H1 (cell line): ENCODE measurements around the gene EGF. TPM values are rescaled to one million over a fixed set of nuclear protein-coding genes. Genes with fewer than 3 reads are reported as not detected.

ENCODE experiments used
- CTCF ChIA-PET: fragments of 300-600 bp; sonication (Branson Sonifier 250); formaldehyde crosslinking; loops from one replicate; lab custom pipeline; 2021; ENCODE audit not compliant: partially characterized antibody; lab: Charles Lee
- POLR2A ChIA-PET: fragments of 300-600 bp; sonication (Branson Sonifier 250); formaldehyde crosslinking; loops from one replicate; lab custom pipeline; 2021; ENCODE audit warnings: inconsistent platforms; ENCODE audit not compliant: partially characterized antibody; lab: Charles Lee
- DNase-seq, 2 experiments: peaks; one replicate each; pipeline versions ENCODE4 v3.0.0 to v3.0.0-alpha.2; 2010 to 2022; ENCODE audit warnings: low spot score in 2 of 2, low read depth in 1 of 2, mixed read lengths in 1 of 2
- FAIRE-seq: peaks from 2 replicates; lab custom pipeline; 2011; peaks lifted over from hg19 to GRCh38; lab: Jason Lieb, UNC
- H2AFZ ChIP-seq: 2 replicates; pipeline ENCODE4 v1.8.1; 2012; ENCODE audit warnings: low read length, inconsistent platforms
- H2AK5ac ChIP-seq: 2 replicates; pipeline ENCODE4 v1.6.1; 2013; ENCODE audit warnings: low read depth, low read length
- H2BK120ac ChIP-seq: replicated peaks from 2 replicates; pipeline ENCODE3; 2013; ENCODE audit warnings: low read depth, low read length, inconsistent platforms
- H2BK12ac ChIP-seq: 2 replicates; pipeline ENCODE4 v1.6.1; 2013; ENCODE audit warnings: low read depth, low read length
- H2BK15ac ChIP-seq: 2 replicates; pipeline ENCODE4 v1.6.1; 2013; ENCODE audit warnings: low read length
- H2BK20ac ChIP-seq: 2 replicates; pipeline ENCODE4 v1.6.1; 2013; ENCODE audit warnings: low read length
- H2BK5ac ChIP-seq: 2 replicates; pipeline ENCODE4 v1.6.1; 2013; ENCODE audit warnings: low read depth, low read length
- H3K14ac ChIP-seq: 2 replicates; pipeline ENCODE4 v1.6.1; 2013; ENCODE audit warnings: inconsistent platforms; ENCODE audit not compliant: insufficient read length
- H3K18ac ChIP-seq: 2 replicates; pipeline ENCODE4 v1.6.1; 2013; ENCODE audit warnings: low read length; ENCODE audit errors: extremely low read depth
- H3K23ac ChIP-seq: 2 replicates; pipeline ENCODE4 v1.6.1; 2013; ENCODE audit warnings: inconsistent platforms; ENCODE audit not compliant: insufficient read length
- H3K23me2 ChIP-seq: 2 replicates; pipeline ENCODE4 v1.6.1; 2013; ENCODE audit warnings: low read depth, low read length
- H3K27ac ChIP-seq: 2 replicates; pipeline ENCODE4 v1.6.1; 2011; ENCODE audit warnings: low read depth, low read length, inconsistent platforms
- H3K27me3 ChIP-seq, 4 experiments: replicated peaks in 1 of 4; 1 replicate in 1 of 4; 2 replicates in 3 of 4; pipeline versions ENCODE4 v1.6.1 to v1.8.1; 2011 to 2013; ENCODE audit warnings: low read length in 3 of 4, mild to moderate bottlenecking in 3 of 4, inconsistent platforms in 2 of 4, mixed read lengths in 2 of 4, moderate library complexity in 1 of 4; ENCODE audit not compliant: control insufficient read depth in 3 of 4, insufficient read depth in 3 of 4; ENCODE audit errors: extremely low read depth in 1 of 4
- H3K36me3 ChIP-seq, 4 experiments: 2 replicates each; pipeline versions ENCODE4 v1.6.1 to v1.8.1; 2011 to 2013; ENCODE audit warnings: mild to moderate bottlenecking in 4 of 4, low read length in 3 of 4, moderate library complexity in 2 of 4, control low read depth in 1 of 4, inconsistent platforms in 1 of 4; ENCODE audit not compliant: insufficient read depth in 4 of 4, control insufficient read depth in 2 of 4
- H3K4ac ChIP-seq: replicated peaks from 2 replicates; pipeline ENCODE3; 2013; ENCODE audit warnings: low read length, low read depth, mixed read lengths, inconsistent platforms; ENCODE audit not compliant: insufficient read length
- H3K4me1 ChIP-seq, 4 experiments: replicated peaks in 1 of 4; 1 replicate in 1 of 4; 2 replicates in 3 of 4; pipeline versions ENCODE4 v1.6.1 to v1.8.1; 2011 to 2013; ENCODE audit warnings: low read length in 3 of 4, inconsistent platforms in 2 of 4, mixed read lengths in 1 of 4; ENCODE audit not compliant: insufficient read depth in 4 of 4, control insufficient read depth in 3 of 4
- H3K4me2 ChIP-seq, 2 experiments: 2 replicates each; pipeline versions ENCODE4 v1.6.1 to v1.8.1; 2011 to 2013; ENCODE audit warnings: low read depth in 2 of 2, low read length in 2 of 2, control low read depth in 1 of 2, inconsistent platforms in 1 of 2, mild to moderate bottlenecking in 1 of 2; ENCODE audit not compliant: insufficient read depth in 1 of 2
- H3K4me3 ChIP-seq, 4 experiments: fragments of 200-600, 300-600 bp in 1 of 4; sonication (generic), shearing (Covaris generic), sonication (Bioruptor Twin) in 1 of 4; 2 replicates each; pipeline versions ENCODE4 v1.5.1 to v1.8.1; 2011 to 2016; ENCODE audit warnings: low read length in 4 of 4, low read depth in 3 of 4, control low read depth in 2 of 4, inconsistent platforms in 2 of 4, mild to moderate bottlenecking in 2 of 4, mixed read lengths in 1 of 4, moderate library complexity in 1 of 4; ENCODE audit not compliant: insufficient read depth in 2 of 4; ENCODE audit errors: extremely low read depth in 1 of 4
- H3K56ac ChIP-seq: replicated peaks from 2 replicates; pipeline ENCODE3; 2013; ENCODE audit warnings: low read depth, mild to moderate bottlenecking, mixed read lengths, low read length, inconsistent platforms; ENCODE audit not compliant: insufficient read length
- H3K79me1 ChIP-seq: 2 replicates; pipeline ENCODE4 v1.6.1; 2013; ENCODE audit warnings: low read depth, low read length, control low read depth
- H3K79me2 ChIP-seq, 2 experiments: 2 replicates each; pipeline versions ENCODE4 v1.6.1 to v1.8.1; 2012 to 2013; ENCODE audit warnings: low read length in 2 of 2, mild to moderate bottlenecking in 2 of 2, inconsistent platforms in 1 of 2; ENCODE audit not compliant: insufficient read depth in 2 of 2, control insufficient read depth in 1 of 2
- H3K9ac ChIP-seq, 4 experiments: replicated peaks in 1 of 4; 1 replicate in 1 of 4; 2 replicates in 3 of 4; pipeline versions ENCODE4 v1.6.1 to v1.8.1; 2011 to 2013; ENCODE audit warnings: low read depth in 3 of 4, low read length in 3 of 4, control low read depth in 2 of 4, mild to moderate bottlenecking in 2 of 4, moderate library complexity in 2 of 4, inconsistent platforms in 1 of 4; ENCODE audit errors: extremely low read depth in 1 of 4
- H3K9me3 ChIP-seq, 2 experiments: 2 replicates each; pipeline versions ENCODE4 v1.6.1 to v1.8.1; 2012 to 2013; ENCODE audit warnings: mild to moderate bottlenecking in 2 of 2, moderate library complexity in 2 of 2, control low read depth in 1 of 2, inconsistent platforms in 1 of 2, low read depth in 1 of 2, low read length in 1 of 2, mixed read lengths in 1 of 2; ENCODE audit not compliant: insufficient read depth in 2 of 2
- H4K20me1 ChIP-seq, 2 experiments: replicated peaks in 1 of 2; 2 replicates each; pipeline versions ENCODE3 to v1.8.1; 2011 to 2013; ENCODE audit warnings: inconsistent platforms in 2 of 2, low read length in 2 of 2, mild to moderate bottlenecking in 1 of 2; ENCODE audit not compliant: insufficient read depth in 2 of 2, control insufficient read depth in 1 of 2
- H4K5ac ChIP-seq: 2 replicates; pipeline ENCODE4 v1.6.1; 2013; ENCODE audit warnings: low read length, low read depth, mixed read lengths, inconsistent platforms; ENCODE audit not compliant: insufficient read length
- H4K8ac ChIP-seq: 2 replicates; pipeline ENCODE4 v1.8.0; 2013; ENCODE audit warnings: mild to moderate bottlenecking, moderate library complexity, low read length, inconsistent platforms; ENCODE audit not compliant: insufficient read depth; ENCODE audit errors: extremely low read depth
- H4K91ac ChIP-seq: replicated peaks from 2 replicates; pipeline ENCODE3; 2013; ENCODE audit warnings: low read length, mixed read lengths, inconsistent platforms; ENCODE audit not compliant: insufficient read length
- BACH1 ChIP-seq: IDR thresholded peaks from 2 replicates; pipeline ENCODE4 v1.6.1; 2012; ENCODE audit warnings: low read length, improper control_type of control experiment
- CREB1 ChIP-seq: IDR thresholded peaks from 2 replicates; pipeline ENCODE4 v1.6.1; 2012; ENCODE audit warnings: inconsistent platforms
- EZH2 ChIP-seq: fragments of 200-600 bp; sonication (generic); IDR thresholded peaks from 2 replicates; pipeline ENCODE4 v1.7.1; 2012; ENCODE audit warnings: low read depth, mild to moderate bottlenecking, moderate library complexity, low read length, inconsistent platforms; ENCODE audit not compliant: severe bottlenecking
- JUND ChIP-seq: IDR thresholded peaks from 2 replicates; pipeline ENCODE4 v1.6.1; 2011; ENCODE audit warnings: mild to moderate bottlenecking, improper control_type of control experiment, low read length
- POU5F1 ChIP-seq: IDR thresholded peaks from 2 replicates; pipeline ENCODE4 v1.6.1; 2011; ENCODE audit warnings: low read depth, mild to moderate bottlenecking, low read length, moderate library complexity
- RXRA ChIP-seq: IDR thresholded peaks from 2 replicates; pipeline ENCODE4 v1.6.1; 2011; ENCODE audit warnings: low read depth, mild to moderate bottlenecking, low read length, moderate library complexity; ENCODE audit not compliant: insufficient read depth
- SIN3A ChIP-seq, 2 experiments: IDR thresholded peaks in 1 of 2; conservative IDR thresholded peaks in 1 of 2; 2 replicates each; pipeline ENCODE4 v1.6.1; 2011 to 2012; ENCODE audit warnings: low read length in 2 of 2, improper control_type of control experiment in 1 of 2, low read depth in 1 of 2, mild to moderate bottlenecking in 1 of 2
- SP4 ChIP-seq: IDR thresholded peaks from 2 replicates; pipeline ENCODE4 v1.6.1; 2012; ENCODE audit warnings: low read length, inconsistent platforms
- SRF ChIP-seq: IDR thresholded peaks from 2 replicates; pipeline ENCODE4 v1.6.1; 2011; ENCODE audit warnings: mild to moderate bottlenecking, low read depth, low read length, moderate library complexity
- WGBS, 2 experiments: shearing (Covaris generic) in 1 of 2; methylation state at CpG; one replicate each; pipeline versions ENCODE4 v1.1.6 to v1.1.7; 2013 to 2015; ENCODE audit warnings: low lambda C conversion rate in 2 of 2, mixed read lengths in 2 of 2, inconsistent platforms in 1 of 2, low coverage in 1 of 2, missing lambda C conversion rate in 1 of 2; ENCODE audit not compliant: insufficient replicate concordance in 2 of 2, insufficient coverage in 1 of 2, insufficient read length in 1 of 2; ENCODE audit errors: extremely low coverage in 1 of 2, missing lambda C conversion rate in 1 of 2; 5-methylcytosine and 5-hydroxymethylcytosine counted together
- polyA plus RNA-seq, 7 experiments: library from polyadenylated mRNA; depleted of rRNA in 3 of 7; stranded (reverse) in 5 of 7; unstranded in 2 of 7; fragments of >200 nt in 5 of 7; fragments of 200-250 nt in 2 of 7; gene quantifications; 1 replicate in 5 of 7; 2 replicates in 1 of 7; 4 replicates in 1 of 7; pipeline versions ENCODE4 v1.2.1 to v1.2.3, GENCODE V29; 2011 to 2013; ENCODE audit warnings: missing spikeins in 2 of 7, mixed read lengths in 2 of 7
- total RNA-seq: library from RNA; stranded (reverse); fragmentation: NEBNext Ultra II Directional; extraction: Animal tissue kit (Norgen Biotek cat#: 25700); gene quantifications from 2 replicates; pipeline ENCODE4 v1.2.1, GENCODE V29; 2021
- TF ChIP-seq, protein P1 (sequence below): IDR thresholded peaks from 2 replicates; pipeline ENCODE4 v1.6.1; 2011; ENCODE audit warnings: low read length, improper control_type of control experiment

EGF gene
- total and polyA plus RNA-seq, 2 of the 8 experiments (the other 6 are each of a cell fraction or from before 2014, with no cell fraction given), result 1.5 to 2.6 TPM

DNA sequence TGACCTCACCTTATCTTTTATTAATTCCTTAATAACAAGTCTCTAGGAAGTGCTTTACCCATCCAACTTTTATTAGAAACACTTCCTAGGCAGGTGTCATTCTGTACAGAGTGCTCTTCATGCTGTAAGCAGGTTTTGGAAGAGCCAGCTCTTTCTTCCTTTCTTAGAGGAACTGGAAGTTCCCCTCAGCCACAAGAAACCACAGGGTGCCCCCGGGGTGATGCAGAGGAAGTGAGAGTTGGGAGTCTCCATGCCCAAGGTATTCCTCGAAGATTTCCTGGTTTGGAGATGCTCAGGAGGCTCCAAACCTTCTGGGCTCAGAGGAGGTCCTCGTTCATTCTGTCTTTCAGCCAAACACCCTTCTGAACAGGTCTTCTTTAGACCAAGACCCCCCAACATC is 83.8 kb downstream of the EGF start:
- H3K4ac ChIP-seq, result no peak overlapping the region
- no peak overlapping the region for H2AK5ac ChIP-seq
- H3K9me3 ChIP-seq, result no peaks in the 10 kb centered on the region
- no peak overlapping the region for H2BK5ac ChIP-seq
- H3K23ac ChIP-seq, result no peak overlapping the region
- H2BK120ac ChIP-seq, result no peak overlapping the region
- H2BK12ac ChIP-seq, result no peak overlapping the region
- H3K79me1 ChIP-seq, result no peaks in the 10 kb centered on the region
- no peak overlapping the region for H4K5ac ChIP-seq
- no peaks in the 10 kb centered on the region for H3K79me2 ChIP-seq
- H3K27ac ChIP-seq, result no peak overlapping the region
- no peaks in the 10 kb centered on the region for H3K36me3 ChIP-seq
- WGBS, 2 experiments, result 85% methylated on average over 3 of the region's 3 CpGs; no CpG with 5 or more reads in 1 of the 2 experiments
- no peak overlapping the region for H3K56ac ChIP-seq
- CTCF ChIA-PET, result interaction anchor here (1.0 to 16.6 kb wide), 3 partner anchors 9 to 517 kb away, joined by 3 to 389 read pairs (median 5); no protein-coding TSS in a partner anchor
- no peak overlapping the region for H3K9ac ChIP-seq
- POLR2A ChIA-PET, result no interaction called here
- no peaks in the 10 kb centered on the region for H3K23me2 ChIP-seq
- H2AFZ ChIP-seq, result no peak overlapping the region
- no peak overlapping the region for H2BK20ac ChIP-seq
- no peak overlapping the region for H3K4me3 ChIP-seq
- no peak for DNase-seq
- H3K4me1 ChIP-seq, result no peaks in the 10 kb centered on the region
- TF ChIP-seq EZH2, result no peak
- no peak for TF ChIP-seq SP4
- TF ChIP-seq JUND, result no peak
- no peak for TF ChIP-seq SIN3A (conservative IDR thresholded peaks at IDR 0.05 in 1 of 2, IDR thresholded peaks at IDR 0.05 in 1 of 2; ENCODE audit: low read depth in 1 of 2, low read length in 2 of 2)
- no peak for TF ChIP-seq BACH1
- TF ChIP-seq, protein P1, sequence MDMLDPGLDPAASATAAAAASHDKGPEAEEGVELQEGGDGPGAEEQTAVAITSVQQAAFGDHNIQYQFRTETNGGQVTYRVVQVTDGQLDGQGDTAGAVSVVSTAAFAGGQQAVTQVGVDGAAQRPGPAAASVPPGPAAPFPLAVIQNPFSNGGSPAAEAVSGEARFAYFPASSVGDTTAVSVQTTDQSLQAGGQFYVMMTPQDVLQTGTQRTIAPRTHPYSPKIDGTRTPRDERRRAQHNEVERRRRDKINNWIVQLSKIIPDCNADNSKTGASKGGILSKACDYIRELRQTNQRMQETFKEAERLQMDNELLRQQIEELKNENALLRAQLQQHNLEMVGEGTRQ, result no peak
- no peak for TF ChIP-seq POU5F1
- TF ChIP-seq CREB1, result no peak
- no peak for TF ChIP-seq SRF
- no peak for TF ChIP-seq RXRA
- H3K14ac ChIP-seq, result no peak overlapping the region
- H2BK15ac ChIP-seq, result no peak overlapping the region
- H3K27me3 ChIP-seq, result no peaks in the 10 kb centered on the region
- no peak overlapping the region for H3K18ac ChIP-seq
- H4K8ac ChIP-seq, result no peak overlapping the region
- H4K91ac ChIP-seq, result no peak overlapping the region
- H3K4me2 ChIP-seq, result no peak overlapping the region
- no peaks in the 10 kb centered on the region for H4K20me1 ChIP-seq
- no peak for FAIRE-seq
